ENCODE results near the gene ZNF574. TPM values are rescaled to one million over a fixed set of nuclear protein-coding genes. Genes with fewer than 3 reads are reported as not detected.
A peak's percentile ranks its signal among the peaks of the same experiment; 100 is the strongest.

Gene ZNF574
- total RNA-seq, 4 donors from 2014 or later = 14.4 to 25.3 (median 17.1) TPM

- Histone ChIP-seq H3K36me3 (peaks cover 0 to 32% of the 10 kb centered on the region in 2 donors), H3K27ac (peak overlapping the region; percentile 48 to 97 (median 96)), H3K27me3 (no peaks in the 10 kb centered on the region), H3K4me1 (peaks cover 0 to 31% (median 17%) of the 10 kb centered on the region in 3 donors), H3K4me3 (peak overlapping the region; percentile 67 to 86), H3K9me3 (no peaks in the 10 kb centered on the region)
- WGBS, 2 donors (ENCODE audit: low coverage in 1 of 2) = 0% methylated on average over 8 to 10 of the region's 33 CpGs
- no peak for TF ChIP-seq EP300 (IDR thresholded peaks at IDR 0.05)
- no peak for TF ChIP-seq POLR2A (IDR thresholded peaks at IDR 0.05)
- TF ChIP-seq, protein P1, sequence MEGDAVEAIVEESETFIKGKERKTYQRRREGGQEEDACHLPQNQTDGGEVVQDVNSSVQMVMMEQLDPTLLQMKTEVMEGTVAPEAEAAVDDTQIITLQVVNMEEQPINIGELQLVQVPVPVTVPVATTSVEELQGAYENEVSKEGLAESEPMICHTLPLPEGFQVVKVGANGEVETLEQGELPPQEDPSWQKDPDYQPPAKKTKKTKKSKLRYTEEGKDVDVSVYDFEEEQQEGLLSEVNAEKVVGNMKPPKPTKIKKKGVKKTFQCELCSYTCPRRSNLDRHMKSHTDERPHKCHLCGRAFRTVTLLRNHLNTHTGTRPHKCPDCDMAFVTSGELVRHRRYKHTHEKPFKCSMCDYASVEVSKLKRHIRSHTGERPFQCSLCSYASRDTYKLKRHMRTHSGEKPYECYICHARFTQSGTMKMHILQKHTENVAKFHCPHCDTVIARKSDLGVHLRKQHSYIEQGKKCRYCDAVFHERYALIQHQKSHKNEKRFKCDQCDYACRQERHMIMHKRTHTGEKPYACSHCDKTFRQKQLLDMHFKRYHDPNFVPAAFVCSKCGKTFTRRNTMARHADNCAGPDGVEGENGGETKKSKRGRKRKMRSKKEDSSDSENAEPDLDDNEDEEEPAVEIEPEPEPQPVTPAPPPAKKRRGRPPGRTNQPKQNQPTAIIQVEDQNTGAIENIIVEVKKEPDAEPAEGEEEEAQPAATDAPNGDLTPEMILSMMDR (IDR thresholded peaks at IDR 0.05) = peak in 1 of 4 experiments; percentile 9
- no peak for TF ChIP-seq POLR2AphosphoS5 (IDR thresholded peaks at IDR 0.05)
- no peak for ATAC-seq
Measured at GRCh38 chr19:42076380-42076944, 496 bp downstream of the ZNF574 start.

GRCh38 chr19:42078058-42078457 lies 2.1 kb downstream of the ZNF574 start:
- peaks cover 0 to 45% of the 10 kb centered on the region in 2 donors for H3K36me3 ChIP-seq

DNA sequence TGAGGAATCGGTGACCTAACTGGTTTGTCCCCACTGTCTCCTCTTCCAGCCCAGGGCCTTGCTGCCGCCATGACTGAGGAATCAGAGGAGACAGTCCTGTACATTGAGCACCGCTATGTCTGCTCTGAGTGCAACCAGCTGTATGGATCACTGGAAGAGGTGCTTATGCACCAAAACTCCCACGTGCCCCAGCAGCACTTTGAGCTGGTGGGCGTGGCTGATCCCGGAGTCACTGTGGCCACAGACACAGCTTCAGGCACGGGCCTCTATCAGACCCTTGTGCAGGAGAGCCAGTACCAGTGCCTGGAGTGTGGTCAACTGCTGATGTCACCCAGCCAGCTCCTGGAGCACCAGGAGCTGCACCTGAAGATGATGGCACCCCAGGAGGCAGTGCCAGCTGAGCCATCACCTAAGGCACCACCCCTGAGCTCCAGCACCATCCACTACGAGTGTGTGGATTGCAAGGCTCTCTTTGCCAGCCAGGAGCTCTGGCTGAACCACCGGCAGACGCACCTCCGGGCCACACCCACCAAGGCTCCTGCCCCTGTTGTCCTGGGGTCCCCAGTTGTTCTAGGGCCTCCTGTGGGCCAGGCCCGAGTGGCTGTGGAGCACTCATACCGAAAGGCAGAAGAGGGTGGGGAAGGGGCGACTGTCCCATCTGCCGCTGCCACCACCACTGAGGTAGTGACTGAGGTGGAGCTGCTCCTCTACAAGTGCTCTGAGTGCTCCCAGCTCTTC lies 2.7 kb downstream of the ZNF574 start:
- Histone ChIP-seq H3K4me3 (no peak overlapping the region), H3K36me3 (peaks cover 0 to 50% of the 10 kb centered on the region in 2 donors), H3K27me3 (no peaks in the 10 kb centered on the region), H3K9me3 (no peaks in the 10 kb centered on the region), H3K4me1 (peaks cover 0 to 31% (median 17%) of the 10 kb centered on the region in 3 donors), H3K27ac (no peak overlapping the region)
- ATAC-seq = no peak
- TF ChIP-seq, protein P1 (IDR thresholded peaks at IDR 0.05) = no peak
- 45 to 65% methylated on average over 6 to 8 of the region's 15 CpGs for WGBS, 2 donors (ENCODE audit: low coverage in 1 of 2)

More at GRCh38 chr19:42078058-42078457, 2.1 kb downstream of the ZNF574 start:
- Histone ChIP-seq H3K9me3 (no peaks in the 10 kb centered on the region), H3K4me1 (peaks cover 0 to 31% (median 17%) of the 10 kb centered on the region in 3 donors), H3K27ac (no peak overlapping the region), H3K27me3 (no peaks in the 10 kb centered on the region), H3K4me3 (no peak overlapping the region)
- WGBS, 2 donors (ENCODE audit: low coverage in 1 of 2) = 75 to 80% methylated on average over 1 of the region's 1 CpG
- no peak for ATAC-seq
- TF ChIP-seq EP300 (IDR thresholded peaks at IDR 0.05) = no peak
- TF ChIP-seq, protein P1 (IDR thresholded peaks at IDR 0.05) = no peak
- no peak for TF ChIP-seq POLR2A (IDR thresholded peaks at IDR 0.05)
- TF ChIP-seq POLR2AphosphoS5 (IDR thresholded peaks at IDR 0.05) = no peak

GRCh38 chr19:42079276-42079669 lies 3.3 kb downstream of the ZNF574 start:
- no peaks in the 10 kb centered on the region for H3K9me3 ChIP-seq
- TF ChIP-seq EP300 (IDR thresholded peaks at IDR 0.05) (no peak), POLR2AphosphoS5 (IDR thresholded peaks at IDR 0.05) (no peak), POLR2A (IDR thresholded peaks at IDR 0.05) (no peak)
- TF ChIP-seq, protein P1 (IDR thresholded peaks at IDR 0.05) = no peak
- peaks cover 0 to 55% of the 10 kb centered on the region in 2 donors for H3K36me3 ChIP-seq
- H3K4me3 ChIP-seq = no peak overlapping the region
- peaks cover 0 to 31% (median 17%) of the 10 kb centered on the region in 3 donors for H3K4me1 ChIP-seq
- 87 to 100% methylated on average over 1 to 3 of the region's 16 CpGs for WGBS, 2 donors (ENCODE audit: low coverage in 1 of 2)
- H3K27me3 ChIP-seq = no peaks in the 10 kb centered on the region
- no peak for ATAC-seq
- no peak overlapping the region for H3K27ac ChIP-seq
